A673 (cell line): Measurements from ENCODE around the gene TBC1D4.
"Not testable (repeated sequence)": the region's sequence is repeated elsewhere in the genome, so short reads cannot be mapped to it uniquely, and the experiment has no call there.

Experiments
- EZH2 ChIP-seq: fragments of 200-600 bp; sonication (generic); IDR thresholded peaks from 2 replicates; pipeline ENCODE4 v1.6.1; 2017; ENCODE audit warnings: borderline replicate concordance, low read depth, mild to moderate bottlenecking, mixed read lengths, antibody characterized with exemption, low read length; ENCODE audit not compliant: poor library complexity, severe bottlenecking
- TF ChIP-seq, protein P1 (sequence below): fragments of 300-800, 200-600 bp; sonication (generic); conservative IDR thresholded peaks from 2 replicates; pipeline ENCODE4 v1.5.1; 2017; ENCODE audit warnings: low read depth, mild to moderate bottlenecking, antibody characterized with exemption, low read length, moderate library complexity, mixed read lengths

DNA sequence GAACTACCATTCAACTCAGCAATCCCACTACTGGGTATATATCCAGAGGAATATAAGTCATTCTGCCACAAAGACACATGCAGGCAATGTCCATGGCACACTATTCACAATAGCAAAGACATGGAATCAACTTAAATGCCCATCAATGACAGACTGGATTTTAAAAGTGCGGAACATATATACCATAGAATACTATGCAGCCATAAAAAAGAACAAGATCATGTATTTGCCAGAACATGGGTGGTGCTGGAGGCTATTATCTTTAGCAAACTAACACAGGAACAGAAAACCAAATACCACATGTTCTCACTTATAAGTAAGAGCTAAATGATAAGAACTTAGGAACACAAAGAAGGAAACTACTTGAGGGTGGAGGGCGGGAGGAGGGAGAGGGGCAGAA is 47.8 kb downstream of the TBC1D4 start:
- TF ChIP-seq, protein P1, sequence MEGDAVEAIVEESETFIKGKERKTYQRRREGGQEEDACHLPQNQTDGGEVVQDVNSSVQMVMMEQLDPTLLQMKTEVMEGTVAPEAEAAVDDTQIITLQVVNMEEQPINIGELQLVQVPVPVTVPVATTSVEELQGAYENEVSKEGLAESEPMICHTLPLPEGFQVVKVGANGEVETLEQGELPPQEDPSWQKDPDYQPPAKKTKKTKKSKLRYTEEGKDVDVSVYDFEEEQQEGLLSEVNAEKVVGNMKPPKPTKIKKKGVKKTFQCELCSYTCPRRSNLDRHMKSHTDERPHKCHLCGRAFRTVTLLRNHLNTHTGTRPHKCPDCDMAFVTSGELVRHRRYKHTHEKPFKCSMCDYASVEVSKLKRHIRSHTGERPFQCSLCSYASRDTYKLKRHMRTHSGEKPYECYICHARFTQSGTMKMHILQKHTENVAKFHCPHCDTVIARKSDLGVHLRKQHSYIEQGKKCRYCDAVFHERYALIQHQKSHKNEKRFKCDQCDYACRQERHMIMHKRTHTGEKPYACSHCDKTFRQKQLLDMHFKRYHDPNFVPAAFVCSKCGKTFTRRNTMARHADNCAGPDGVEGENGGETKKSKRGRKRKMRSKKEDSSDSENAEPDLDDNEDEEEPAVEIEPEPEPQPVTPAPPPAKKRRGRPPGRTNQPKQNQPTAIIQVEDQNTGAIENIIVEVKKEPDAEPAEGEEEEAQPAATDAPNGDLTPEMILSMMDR: not testable (repeated sequence)
- TF ChIP-seq EZH2: not testable (repeated sequence)
